OCI-LY3 (cell line): ENCODE data around the gene LHFPL3.

Experiments used
- CTCF ChIP-seq: fragments of 200-600, 300-600 bp; sonication (generic); IDR thresholded peaks from 2 replicates; pipeline ENCODE4 v1.5.1; 2014; ENCODE audit warnings: antibody characterized with exemption, low read length, low read depth
- EZH2phosphoT487 ChIP-seq: fragments of 200-600 bp; shearing (Covaris generic); IDR thresholded peaks from 2 replicates; pipeline ENCODE4 v1.6.1; 2018; ENCODE audit warnings: antibody characterized with exemption, mixed run types, low read depth

- no peak for TF ChIP-seq CTCF
- no peak for TF ChIP-seq EZH2phosphoT487
These were observed 486.4 kb downstream of the LHFPL3 start for GRCh38 chr7:104814671-104815400.
